Stimulated activated CD4-positive, alpha-beta T cell treated with anti-CD3 and anti-CD28 coated beads, Interleukin-12 subunit alpha, Interleukin-12 subunit beta, amount 100 ng/mL, for 24 hours (primary cell): ENCODE results near the gene GABPB2.

Experiments used
- DNase-seq, 2 experiments: peaks; one replicate each; pipeline ENCODE4 v3.0.0-alpha.2; 2020; ENCODE audit warnings: low read depth in 2 of 2

Gene GABPB2

DNA sequence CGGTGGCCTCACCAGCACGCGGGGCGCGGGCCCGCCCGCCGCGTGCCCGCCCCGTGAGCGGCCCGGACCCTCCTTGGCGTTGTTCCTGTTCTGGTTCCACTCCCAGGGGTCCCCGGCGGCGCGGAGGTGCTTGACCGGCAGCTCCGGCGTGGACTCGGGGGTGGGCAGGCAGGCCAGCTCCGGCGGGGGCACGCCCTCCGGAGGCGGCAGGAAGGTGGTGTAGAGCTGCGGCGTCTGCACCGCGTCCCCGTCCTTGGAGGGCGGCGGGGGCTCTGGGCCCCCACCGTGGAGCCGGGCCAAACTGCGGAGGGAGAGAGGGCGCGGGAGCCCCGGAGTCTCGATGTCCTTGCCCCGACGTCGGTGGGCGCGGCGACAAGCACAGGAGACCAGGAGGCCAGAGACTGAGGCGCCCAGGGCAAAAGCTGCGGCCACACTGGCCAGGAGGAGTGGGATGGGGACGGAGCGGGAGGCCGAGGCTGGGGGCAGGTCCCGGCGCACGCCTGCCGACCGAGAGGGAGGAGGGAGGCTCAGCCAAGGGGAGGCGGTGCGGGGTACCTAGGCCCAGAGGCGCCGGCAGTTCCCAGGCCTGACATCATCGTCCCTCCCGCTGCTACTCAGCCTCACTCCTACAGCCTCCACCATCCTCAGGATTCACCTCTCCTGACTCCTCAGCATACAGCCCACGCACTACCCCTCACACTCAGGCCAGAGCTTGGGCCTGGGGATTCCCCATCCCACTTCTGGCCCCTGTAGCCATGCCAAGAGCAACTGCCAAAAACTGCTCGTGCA, 62.7 kb downstream of the GABPB2 start:
- DNase-seq: no peak

DNA sequence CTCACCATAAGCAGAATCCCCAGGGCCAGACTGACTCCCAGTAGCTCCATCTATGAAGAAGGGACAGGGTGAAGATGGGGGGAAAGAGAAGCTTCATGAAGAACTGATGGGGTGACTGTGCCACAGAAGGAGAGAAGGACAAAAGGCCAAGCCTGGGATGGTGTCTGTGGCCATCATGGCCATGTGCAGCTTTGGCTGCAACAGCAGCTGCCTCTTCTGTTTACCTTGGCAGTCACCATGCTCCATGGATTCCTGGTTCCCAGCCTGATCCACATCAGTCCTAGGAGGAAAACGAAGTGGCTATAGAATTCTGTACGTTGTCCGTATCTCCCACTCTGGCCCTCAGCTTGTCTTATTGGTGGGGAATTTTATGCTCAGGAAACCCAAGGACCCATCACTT, 63.8 kb downstream of the GABPB2 start:
- DNase-seq: no peak

DNA sequence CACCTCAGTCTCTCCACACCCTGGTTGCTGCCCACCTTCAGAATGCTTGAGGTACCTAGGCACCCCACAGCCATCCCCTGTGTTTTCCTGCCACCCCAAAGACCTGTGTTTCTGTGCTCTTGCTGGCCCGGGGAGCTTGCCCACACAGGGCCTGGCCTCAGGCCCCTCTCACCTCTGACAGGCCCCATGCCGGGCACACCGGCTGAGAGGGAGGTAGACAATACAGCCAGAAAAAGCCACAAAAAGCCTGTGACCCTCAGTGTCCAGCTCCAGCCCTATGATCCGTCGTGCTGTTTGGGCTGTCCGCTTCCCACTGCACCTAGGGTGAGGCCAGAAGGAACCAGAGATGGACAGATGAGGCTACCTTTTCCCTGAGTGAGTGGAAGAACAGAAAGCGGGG, 64.4 kb downstream of the GABPB2 start:
- no peak for DNase-seq

DNA sequence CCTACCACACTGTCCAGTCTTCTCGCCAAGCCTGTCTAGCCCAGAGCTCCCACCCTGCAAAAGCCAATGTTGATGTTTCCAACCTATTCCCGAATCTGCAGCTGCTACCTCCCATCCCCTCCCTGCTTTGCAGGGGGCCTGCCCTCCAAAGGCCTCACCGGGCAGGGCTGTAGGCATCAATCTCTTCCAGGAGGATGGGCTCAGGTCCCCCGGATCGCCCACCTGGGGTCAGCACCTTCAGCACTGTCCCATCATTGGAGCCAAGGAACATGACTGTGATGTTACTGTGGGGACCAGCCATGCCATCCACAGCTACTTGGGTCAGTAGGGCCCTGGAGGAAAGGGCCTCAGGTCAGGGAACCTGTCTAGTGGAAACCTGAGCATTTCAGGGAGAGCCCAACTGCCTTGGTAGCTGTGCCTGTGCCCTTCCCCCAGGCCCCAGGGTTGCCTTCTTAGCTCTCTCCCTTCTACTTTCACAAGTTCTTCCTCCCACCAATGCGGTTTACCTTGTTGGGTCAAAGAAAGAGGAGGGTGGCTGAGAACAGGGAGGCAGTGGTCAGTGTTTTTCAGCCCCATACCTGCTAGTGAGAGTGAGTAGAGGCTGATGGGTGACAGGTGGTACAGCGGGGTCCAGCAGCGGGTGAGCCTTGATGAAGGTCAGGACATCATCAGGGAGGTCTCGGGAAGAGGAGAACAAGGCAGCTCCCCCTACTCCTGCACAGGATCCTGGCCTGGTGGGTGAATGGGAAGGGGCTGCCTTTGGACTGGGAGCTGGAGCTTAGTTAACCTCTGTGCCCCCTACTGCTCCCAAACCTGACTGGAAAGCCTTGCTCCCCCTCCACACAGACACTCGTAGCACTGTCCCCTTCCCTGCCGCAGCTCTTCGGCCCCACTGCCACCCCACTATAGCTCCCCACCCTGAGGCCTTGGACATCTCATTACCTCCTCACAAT, 65.1 kb downstream of the GABPB2 start:
- DNase-seq: no peak

DNA sequence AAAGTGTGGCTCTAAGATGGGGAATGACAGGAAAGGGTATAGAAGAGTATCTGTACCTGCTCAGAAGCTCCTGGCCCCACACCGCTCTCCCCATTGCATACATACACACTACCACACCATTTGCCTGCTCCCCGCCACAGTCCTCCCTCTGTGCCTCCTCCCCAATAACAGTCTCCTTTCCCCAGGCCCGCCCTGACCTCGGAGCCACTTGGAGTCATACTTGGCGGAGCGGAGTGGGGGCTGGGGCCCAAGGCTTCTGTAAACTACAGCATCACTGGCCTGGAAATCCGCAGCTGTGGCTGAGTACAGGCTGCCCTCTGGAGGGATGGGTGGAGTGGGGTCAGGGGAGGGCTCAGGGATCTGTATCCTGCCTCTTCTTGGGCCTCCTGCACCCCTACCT, 67.2 kb downstream of the GABPB2 start:
- DNase-seq: no peak

DNA sequence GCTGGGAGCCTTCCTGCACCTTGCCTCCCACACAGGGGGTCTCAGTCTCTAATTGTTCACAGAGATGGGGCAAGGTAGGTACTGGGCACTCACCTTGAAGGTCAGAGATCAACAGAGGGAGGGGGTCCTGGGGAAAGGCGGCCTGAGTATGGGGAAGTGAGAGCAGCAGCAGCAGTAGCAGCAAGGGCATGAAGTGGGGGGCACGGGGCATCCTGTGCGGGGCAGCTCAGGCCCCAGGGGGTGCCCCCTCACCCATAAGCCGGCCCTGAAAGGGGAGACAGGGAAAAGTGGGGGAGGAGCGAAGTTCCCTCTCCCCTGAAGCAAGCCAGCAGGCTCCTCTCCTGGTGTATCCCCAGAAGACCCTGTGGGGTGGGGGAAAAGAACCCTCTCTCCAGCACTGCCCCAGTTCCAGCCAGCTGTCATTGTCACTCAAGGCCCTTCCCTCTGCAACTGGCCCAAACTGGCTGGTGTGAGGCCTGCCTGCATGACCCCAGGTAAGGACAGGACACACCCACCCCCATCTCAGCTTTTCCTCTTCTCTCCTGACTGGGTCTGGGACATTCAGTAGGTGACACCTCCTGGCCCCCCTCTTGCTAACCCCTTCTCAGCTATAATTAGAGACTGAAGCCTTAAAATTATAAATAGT, 72.0 kb downstream of the GABPB2 start:
- no peak for DNase-seq

DNA sequence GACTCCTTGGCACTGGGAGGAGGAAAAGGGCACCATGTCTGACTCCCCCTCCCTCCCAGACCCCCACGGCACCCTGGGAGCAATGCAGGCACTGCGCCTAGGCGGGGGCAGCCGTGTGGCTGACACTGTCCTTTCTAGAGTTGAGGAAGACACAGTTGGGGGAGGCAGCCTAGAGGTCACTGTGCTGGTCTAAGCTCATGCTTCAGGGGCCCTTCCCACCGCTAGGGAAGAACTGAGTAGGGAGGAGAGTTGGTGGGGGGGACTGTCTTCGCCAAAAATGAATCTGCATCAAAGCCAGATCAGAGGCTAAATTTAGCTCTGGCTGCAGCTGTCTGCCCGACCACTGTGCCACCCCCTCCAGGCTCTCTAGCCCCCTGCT, 72.5 kb downstream of the GABPB2 start:
- DNase-seq: no peak

DNA sequence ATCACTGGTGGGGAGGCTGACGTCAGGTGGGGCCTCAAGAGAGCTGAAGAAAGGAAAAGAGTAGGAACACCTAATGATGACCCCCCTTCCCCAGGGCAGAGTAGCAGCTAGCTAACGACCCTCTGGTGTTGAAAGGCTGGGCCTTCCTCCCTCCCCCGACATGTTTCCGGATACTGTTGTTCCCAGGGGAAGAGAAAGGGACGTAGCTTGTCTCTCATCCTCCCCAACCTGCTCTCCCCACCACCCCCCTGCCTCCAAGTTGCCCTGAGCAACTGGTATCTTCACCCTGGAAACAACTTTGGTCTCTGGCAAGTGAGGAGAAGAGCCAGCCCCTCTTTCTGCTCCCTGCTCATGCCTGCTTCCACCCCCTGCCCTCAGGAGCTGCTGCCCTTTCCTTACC, 73.4 kb downstream of the GABPB2 start:
- no peak for DNase-seq

DNA sequence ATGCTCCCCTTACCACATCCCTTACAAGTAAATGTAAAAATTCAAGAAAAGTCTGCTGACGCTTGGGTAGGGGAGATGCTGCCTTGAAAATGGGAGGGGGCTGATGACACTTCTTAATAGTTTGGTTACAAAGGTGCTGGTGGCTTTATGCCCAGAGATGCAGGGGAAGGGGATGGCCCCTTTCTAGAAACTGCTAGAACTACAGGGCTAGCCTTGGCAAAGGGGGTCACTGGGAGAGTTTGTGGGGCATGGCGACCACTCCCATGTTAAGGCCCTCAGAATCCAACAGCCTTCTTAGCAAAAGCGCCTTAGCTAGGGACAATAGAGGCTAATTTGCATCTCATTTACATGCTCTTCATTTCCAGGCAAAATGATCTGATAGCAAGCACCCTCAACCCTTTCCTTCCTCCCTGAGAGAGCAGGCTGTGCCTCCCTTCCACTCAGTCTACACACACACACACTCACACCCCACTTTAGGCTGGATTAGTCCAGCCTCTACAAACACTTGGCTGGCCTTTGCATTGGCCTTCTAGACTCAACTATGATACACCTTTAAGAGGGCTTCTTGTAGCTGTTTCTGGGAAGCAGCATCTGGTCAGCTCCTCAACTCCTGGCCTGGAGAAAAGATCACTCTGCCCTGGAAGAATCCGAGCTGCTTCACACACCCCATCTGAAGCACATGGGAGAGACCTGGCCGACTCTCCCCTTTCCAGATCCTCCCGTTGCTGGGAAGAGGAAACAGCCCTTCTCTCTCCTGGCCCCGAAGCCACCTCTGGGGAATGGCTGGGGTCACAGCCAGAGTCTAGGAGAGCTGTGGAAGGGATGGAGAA, 74.1 kb downstream of the GABPB2 start:
- DNase-seq: no peak

DNA sequence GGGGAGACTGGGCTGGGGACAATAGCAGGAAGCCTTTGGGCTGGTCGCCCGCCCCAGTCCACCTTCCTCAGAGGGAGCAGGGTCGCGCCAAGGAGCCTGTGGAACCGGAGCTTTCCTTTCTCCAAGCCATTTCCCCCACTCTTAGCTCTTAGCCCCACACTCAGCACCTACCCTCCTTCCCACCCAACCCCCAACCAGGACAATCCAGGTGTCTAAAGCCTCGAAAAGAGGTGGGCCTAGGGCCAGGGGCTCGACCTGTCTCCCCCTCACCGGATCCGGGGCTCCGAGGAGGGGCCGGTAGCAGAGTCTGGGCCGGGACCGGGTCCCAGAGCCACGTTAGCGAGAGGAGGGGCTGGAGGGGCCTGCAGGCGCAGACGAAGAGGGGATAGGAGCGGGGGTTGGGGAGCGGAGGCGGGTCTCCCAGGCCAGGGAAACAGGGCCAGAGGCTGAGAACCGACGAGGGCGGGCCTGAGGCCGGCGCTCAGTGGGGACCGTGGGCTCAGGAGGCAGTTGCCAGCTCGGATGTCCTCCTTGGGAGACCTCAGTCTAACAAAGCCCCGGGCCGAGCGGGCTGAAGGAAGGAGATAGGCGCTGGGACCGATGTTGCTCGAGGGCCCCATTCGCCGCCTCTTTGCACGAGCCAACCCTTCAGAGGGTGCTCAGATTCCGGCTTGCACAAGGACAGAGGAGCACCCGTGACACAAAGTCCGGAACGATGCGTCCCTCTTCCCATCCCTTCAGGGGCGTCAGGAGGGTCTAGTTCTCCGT, 74.9 kb downstream of the GABPB2 start:
- no peak for DNase-seq

DNA sequence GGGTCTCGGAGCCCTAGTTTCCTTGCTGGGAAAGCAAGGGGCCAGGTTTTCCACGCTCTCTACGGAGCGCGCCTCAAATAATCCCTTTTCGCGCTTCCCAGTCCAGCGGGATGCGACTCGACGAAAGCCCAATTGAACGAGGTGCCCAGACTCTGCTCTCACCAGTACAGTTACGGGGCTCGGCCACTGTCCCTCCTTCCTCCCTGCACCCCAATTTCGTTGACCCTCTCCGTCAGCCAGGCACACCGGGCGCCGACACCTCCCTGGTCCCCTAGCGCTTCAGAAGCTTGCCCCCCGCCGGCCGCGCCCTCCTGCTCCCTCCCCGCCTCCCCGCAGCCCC, 75.5 kb downstream of the GABPB2 start:
- no peak for DNase-seq

DNA sequence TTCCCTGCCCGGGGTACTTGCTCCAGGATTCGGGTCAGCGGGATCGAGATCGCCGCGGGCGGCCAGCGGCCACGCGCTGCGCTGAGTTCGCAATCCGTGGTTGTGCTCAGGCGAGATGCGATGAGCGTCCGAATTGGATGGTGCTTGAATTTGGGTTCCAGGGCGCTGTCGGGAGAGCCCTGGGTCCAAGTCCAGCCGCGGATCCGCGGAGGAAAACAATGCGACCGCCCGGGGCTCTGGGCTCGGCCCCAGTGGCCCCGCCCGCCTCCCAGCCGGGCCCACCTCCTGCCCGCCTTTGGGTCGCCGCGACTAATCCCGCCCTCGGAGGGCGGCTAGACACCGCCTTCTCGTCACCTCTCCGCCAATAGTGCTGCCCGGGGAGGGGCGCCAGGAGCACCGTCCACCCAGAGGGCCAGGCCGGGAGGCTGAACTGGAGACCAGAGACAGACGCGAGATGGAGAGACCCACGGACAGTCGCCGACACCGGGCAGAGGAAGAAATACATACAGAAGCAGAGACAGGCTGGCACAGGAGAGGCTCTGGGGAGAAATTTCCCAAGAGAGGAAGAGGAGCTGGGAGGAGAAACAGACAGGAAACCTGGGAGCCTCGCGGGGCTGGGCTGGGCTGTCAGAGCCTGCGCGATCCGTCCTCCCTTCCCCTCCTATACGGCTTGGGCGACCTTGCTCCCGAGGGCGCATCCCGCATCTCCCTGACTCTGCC, 76.0 kb downstream of the GABPB2 start, which contains the start of gene SEMA6C:
Gene SEMA6C (minus strand): TSS at position 220 of the 720 bp plus-strand sequence. CDS start 4,010 bp downstream, outside the sequence.
- peak; percentile 75 to 85 for DNase-seq

DNA sequence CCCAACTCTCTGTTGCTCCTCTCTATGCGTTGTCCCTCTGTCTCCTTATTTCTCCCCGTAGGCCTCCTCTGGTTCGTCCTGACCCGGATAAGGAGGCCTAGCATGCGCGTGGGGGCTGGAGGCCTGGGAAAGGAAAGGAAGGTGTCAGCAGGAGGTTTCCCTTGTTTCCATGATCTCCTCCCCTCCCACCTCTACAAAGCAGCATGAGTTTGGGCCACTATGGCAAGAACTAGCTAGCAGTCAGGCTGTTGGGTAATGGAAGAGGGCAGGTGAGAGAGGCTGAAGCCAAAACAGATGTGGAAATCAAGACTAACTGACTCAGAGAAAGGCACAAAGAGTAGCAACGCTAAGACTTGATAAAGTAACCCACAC, 76.6 kb downstream of the GABPB2 start:
- no peak for DNase-seq

DNA sequence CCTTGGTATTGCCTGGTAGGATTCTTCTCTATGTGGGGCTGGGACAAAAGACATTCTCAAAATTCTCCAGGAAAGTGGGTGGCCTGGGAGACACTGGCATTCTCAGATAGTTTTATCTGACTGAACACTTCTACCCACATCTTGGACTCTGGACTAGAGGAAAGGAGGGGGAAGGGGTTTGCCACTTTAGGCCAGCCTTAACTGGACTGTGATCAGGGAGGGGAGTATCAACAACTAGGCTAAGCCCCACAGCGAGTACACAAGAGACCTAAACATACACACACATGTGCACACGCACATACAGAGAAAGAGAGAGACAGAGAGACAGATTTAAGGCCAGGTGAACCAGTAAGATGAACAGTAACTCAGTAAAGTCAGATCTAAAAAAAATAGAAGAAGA, 77.1 kb downstream of the GABPB2 start:
- no peak for DNase-seq

DNA sequence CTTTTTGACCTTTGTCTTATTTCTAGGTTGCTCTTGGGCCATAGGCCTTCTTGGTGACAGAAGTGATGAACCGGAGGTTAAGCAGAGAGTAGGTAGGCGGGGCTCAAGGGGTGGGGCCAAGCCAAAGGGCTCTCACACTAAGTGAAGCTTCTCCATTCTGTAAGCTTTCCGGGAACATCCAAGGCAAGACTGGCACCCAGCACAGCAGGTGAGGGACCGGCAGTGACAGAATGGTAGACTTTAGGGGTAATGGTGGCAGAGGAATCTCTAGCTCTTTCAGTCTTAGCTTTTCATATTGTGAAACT, 85.9 kb downstream of the GABPB2 start, which contains the start of gene TNFAIP8L2:
Gene TNFAIP8L2 (plus strand): TSS at position 135 of the 305 bp plus-strand sequence. CDS start 2,049 bp downstream, outside the sequence.
- DNase-seq: peak; percentile 50 to 84

DNA sequence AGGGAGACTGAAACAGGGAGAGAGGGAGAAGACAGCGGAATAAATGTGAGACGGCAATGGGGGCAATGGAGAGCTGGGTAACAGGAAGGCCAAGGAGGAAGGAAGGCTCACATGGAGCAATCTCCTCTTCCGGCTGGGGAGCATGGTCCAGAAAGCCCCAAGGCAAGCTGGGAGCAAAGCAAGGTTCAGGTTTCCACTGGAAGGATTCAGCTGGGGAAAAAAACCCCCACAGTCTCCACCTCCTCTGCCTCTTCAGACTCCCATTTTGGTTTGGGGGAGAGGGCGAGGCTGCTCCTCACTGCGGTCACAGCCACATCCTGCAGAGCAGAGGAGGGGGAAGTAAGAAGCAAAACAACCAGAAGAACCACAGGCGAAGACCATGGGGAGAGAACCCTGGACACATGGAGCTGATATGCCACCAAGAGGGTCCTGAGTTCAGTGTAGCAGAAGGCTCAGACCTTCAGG, 86.5 kb downstream of the GABPB2 start:
- peak; percentile 42 to 57 for DNase-seq

DNA sequence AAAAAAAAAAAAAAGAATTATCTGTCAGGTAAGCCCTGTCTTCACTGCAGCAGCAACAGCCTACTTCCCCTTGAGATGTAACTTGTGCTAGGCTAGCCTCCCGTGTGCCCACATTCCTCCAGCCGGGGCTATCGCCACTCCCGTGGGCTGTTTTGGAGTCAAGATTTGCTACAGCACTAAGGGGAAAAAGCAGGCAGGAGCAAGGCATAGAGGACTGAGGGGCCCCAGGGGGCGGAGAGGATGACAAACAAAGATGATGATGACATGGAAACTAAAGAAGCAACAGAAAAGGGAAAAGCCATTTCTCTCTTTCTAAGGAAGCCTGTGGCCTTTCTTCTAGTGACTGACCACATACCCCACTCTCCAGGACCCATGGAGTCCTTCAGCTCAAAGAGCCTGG, 87.8 kb downstream of the GABPB2 start:
- peak in 1 of 2 experiments; percentile 52 for DNase-seq

DNA sequence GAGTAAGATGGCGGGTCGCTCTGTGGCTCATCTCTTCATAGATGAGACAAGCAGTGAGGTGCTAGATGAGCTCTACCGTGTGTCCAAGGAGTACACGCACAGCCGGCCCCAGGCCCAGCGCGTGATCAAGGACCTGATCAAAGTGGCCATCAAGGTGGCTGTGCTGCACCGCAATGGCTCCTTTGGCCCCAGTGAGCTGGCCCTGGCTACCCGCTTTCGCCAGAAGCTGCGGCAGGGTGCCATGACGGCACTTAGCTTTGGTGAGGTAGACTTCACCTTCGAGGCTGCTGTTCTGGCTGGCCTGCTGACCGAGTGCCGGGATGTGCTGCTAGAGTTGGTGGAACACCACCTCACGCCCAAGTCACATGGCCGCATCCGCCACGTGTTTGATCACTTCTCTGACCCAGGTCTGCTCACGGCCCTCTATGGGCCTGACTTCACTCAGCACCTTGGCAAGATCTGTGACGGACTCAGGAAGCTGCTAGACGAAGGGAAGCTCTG, 88.2 kb downstream of the GABPB2 start:
- DNase-seq: no peak

DNA sequence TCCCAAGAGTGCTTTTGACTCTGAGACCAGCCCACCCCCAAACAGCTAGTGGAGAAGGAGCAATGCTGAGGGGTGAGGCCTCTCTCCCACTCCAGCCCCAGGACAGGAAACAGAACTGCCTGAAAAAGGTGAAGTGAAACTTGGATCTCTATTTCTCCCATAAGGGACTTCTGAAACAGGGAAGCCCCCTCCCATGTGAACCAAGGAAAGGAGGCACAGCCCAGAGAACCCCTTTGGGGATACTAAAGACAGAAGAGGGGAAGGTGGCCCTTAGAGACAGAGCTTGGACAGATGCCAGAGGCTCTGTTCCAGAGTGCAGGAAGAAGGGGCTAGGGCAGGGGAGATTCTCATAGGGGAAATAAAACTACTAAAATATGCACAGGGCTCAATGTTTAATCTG, 88.8 kb downstream of the GABPB2 start:
- no peak for DNase-seq
